BJ (cell line): ENCODE measurements around the gene EXOSC5. TPM values are rescaled to one million over a fixed set of nuclear protein-coding genes. Genes with fewer than 3 reads are reported as not detected.
A peak's percentile ranks its signal among the peaks of the same experiment; 100 is the strongest.

Experiments used
- CTCF ChIA-PET: fragments of 350-600 bp; formaldehyde crosslinking; extraction: SDS; loops from one replicate; lab custom pipeline; 2021; ENCODE audit warnings: antibody characterized with exemption, inconsistent platforms; lab: Yijun Ruan, JAX
- POLR2A ChIA-PET: fragments of 300-600 bp; sonication (Branson Sonifier 250); formaldehyde crosslinking; extraction: SDS; loops from one replicate; lab custom pipeline; 2021; ENCODE audit warnings: antibody characterized with exemption; lab: Charles Lee
- DNase-seq: peaks from one replicate; pipeline ENCODE4 v3.0.0-alpha.2; 2011; ENCODE audit warnings: low read depth
- H3K27me3 ChIP-seq: 2 replicates; pipeline ENCODE4 v1.6.0; 2011; ENCODE audit warnings: low read length; ENCODE audit not compliant: control insufficient read depth, insufficient read depth
- H3K36me3 ChIP-seq: 2 replicates; pipeline ENCODE4 v1.5.1; 2011; ENCODE audit warnings: low read length; ENCODE audit not compliant: control insufficient read depth, insufficient read depth
- H3K4me3 ChIP-seq: 2 replicates; pipeline ENCODE4 v1.5.1; 2011; ENCODE audit warnings: low read depth, mild to moderate bottlenecking, control low read depth, low read length
- polyA plus RNA-seq: library from polyadenylated mRNA; depleted of rRNA; stranded (reverse); fragments of >200 nt; gene quantifications from 2 replicates; pipeline ENCODE4 v1.2.3, GENCODE V29; 2011
- TF ChIP-seq, protein P1 (sequence below): IDR thresholded peaks from 2 replicates; pipeline ENCODE4 v1.5.1; 2011; ENCODE audit warnings: low read depth, mild to moderate bottlenecking, control low read depth, inconsistent platforms, low read length, moderate library complexity; ENCODE audit not compliant: insufficient read depth

Gene EXOSC5
- polyA plus RNA-seq, 1 experiment: 24.7 TPM

DNA sequence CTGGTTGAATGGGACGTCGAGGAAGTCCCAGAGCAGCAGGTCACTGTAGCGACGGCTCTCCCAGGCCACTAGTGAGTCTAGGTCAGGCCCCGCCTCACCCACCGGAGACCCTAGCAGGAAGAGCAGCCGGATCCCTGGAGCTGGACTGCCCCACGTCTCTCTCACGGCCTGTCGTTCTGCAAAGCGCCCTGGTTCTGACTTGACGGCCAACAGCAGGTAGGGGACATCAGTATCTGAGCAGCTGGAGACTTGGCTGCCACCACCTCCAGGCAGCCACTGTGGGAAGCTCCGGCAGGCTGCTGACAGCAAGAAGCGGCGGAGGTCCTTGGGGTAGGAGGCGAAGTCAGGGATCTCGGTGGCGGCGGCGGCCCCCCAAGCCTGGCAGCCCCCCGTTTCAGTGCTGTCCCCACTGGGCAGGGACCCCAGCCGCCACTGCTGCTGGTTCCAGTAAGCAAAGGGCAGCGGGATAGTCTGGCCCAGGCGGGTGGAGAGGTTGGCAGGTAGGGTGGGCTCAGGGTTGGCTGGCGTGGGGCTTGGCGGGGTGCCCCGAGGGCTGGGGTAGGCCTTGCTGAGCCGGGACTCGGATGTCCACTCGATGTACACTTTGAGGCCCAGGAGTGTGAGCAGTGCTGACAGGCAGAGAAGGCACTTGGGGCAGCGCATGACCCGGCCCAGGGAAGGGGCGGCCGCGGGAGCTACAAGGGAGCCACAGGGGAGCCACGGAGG, 29.1 kb upstream of the EXOSC5 start:
- no peaks in the 10 kb centered on the region for H3K27me3 ChIP-seq
- peak overlapping the region; percentile 52 for H3K4me3 ChIP-seq
- TF ChIP-seq, protein P1, sequence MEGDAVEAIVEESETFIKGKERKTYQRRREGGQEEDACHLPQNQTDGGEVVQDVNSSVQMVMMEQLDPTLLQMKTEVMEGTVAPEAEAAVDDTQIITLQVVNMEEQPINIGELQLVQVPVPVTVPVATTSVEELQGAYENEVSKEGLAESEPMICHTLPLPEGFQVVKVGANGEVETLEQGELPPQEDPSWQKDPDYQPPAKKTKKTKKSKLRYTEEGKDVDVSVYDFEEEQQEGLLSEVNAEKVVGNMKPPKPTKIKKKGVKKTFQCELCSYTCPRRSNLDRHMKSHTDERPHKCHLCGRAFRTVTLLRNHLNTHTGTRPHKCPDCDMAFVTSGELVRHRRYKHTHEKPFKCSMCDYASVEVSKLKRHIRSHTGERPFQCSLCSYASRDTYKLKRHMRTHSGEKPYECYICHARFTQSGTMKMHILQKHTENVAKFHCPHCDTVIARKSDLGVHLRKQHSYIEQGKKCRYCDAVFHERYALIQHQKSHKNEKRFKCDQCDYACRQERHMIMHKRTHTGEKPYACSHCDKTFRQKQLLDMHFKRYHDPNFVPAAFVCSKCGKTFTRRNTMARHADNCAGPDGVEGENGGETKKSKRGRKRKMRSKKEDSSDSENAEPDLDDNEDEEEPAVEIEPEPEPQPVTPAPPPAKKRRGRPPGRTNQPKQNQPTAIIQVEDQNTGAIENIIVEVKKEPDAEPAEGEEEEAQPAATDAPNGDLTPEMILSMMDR: no peak
- POLR2A ChIA-PET: no interaction called here
- no peak for DNase-seq
- CTCF ChIA-PET: interaction anchor here (0.6 to 2.4 kb wide), 6 partner anchors 8 to 168 kb away, joined by 3 to 10 read pairs (median 6); partner anchors contain the start of gene DMAC2
- H3K36me3 ChIP-seq: peaks cover 21% of the 10 kb centered on the region

DNA sequence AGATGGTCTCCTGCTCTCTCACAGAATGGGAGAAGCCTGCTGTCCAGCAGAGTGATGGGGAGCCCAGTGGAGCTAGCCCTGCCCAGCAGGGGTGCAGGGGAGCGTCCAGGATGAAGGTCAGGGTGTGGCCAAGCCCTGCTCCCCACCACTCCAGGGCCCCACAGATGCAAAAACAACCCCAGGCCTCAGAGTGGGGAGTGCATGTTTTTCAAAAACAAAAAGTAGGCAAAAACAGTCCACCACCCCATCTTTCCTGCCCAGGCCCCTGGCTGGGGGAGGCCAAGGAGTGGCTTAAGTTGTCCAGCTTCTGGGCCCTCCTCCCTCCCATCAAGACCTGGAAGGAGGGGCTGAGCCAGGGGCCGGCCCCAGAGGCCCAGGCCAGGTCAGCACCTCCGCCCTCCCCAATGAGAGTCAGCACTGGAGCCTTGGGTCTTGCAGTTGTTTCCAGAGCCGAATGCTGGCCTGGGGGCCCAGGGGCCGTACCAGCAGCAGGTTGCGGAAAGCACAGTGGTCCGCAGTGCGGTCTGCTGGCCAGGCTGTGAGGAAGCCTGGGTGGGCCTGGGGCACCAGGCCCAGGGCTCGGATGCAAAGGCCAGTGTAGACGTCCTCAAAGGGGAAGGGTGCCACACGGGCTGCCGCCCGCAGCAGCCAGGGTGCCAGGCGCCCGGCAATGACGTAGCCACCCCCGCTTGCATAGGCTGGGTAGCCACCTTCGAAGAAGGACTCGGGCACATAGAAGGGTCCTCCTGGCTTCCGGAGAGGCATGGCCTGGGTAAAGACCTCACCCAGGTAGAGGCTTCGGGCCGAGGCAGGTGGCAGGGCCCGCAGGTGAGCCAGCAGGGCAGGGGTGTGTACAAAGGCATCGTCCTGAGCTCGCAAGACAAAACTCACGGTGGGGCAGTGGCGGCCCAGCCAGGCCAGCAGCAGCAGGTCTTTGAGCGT, 28.3 kb upstream of the EXOSC5 start:
- TF ChIP-seq, protein P1: no peak
- Histone ChIP-seq H3K36me3 (peaks cover 22% of the 10 kb centered on the region), H3K27me3 (no peaks in the 10 kb centered on the region), H3K4me3 (no peak overlapping the region)
- DNase-seq: no peak
- CTCF ChIA-PET: interaction anchor here (0.6 to 0.7 kb wide), 2 partner anchors 17 to 18 kb away, joined by 3 read pairs; no protein-coding TSS in a partner anchor
- POLR2A ChIA-PET: no interaction called here

DNA sequence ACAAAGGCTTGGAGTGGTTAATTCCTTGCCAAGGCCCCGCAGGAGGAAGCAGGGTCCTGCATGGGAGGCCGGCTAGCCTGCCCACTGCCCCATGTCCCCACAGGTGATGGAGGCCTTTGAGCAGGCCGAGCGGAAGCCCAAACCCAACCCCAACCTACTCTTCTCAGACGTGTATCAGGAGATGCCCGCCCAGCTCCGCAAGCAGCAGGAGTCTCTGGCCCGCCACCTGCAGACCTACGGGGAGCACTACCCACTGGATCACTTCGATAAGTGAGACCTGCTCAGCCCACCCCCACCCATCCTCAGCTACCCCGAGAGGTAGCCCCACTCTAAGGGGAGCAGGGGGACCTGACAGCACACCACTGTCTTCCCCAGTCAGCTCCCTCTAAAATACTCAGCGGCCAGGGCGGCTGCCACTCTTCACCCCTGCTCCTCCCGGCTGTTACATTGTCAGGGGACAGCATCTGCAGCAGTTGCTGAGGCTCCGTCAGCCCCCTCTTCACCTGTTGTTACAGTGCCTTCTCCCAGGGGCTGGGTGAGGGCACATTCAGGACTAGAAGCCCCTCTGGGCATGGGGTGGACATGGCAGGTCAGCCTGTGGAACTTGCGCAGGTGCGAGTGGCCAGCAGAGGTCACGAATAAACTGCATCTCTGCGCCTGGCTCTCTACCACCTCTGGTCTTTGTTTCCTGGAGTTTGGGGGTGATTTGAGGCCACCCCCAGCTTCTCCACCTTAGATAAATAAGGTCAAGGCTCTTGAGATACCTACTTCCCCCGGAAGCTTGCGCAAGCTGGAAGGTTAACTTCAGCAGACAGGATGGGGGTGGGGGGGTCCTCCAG, 27.4 kb upstream of the EXOSC5 start:
- Histone ChIP-seq H3K36me3 (peaks cover 24% of the 10 kb centered on the region), H3K4me3 (no peak overlapping the region), H3K27me3 (no peaks in the 10 kb centered on the region)
- TF ChIP-seq, protein P1: no peak
- CTCF ChIA-PET: interaction anchor here (0.7 kb wide), 1 partner anchor 17 kb away, joined by 3 read pairs; no protein-coding TSS in a partner anchor
- POLR2A ChIA-PET: no interaction called here
- DNase-seq: no peak

DNA sequence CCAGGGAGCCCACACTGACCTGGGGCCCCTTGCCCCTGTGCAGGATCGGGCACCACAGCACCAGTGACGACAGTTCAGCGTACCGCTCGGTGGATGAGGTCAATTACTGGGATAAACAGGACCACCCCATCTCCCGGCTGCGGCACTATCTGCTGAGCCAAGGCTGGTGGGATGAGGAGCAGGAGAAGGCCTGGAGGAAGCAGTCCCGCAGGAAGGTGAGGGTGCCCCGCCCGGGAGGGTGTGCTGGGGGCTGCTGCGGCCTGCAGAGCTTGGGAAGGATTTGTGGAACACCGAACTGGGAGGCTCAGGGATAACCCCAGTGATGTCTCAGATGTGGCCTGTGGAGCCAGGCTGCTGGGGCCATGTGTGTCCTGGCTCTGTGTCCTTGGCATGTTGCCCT, 25.8 kb upstream of the EXOSC5 start:
- DNase-seq: no peak
- Histone ChIP-seq H3K36me3 (peaks cover 32% of the 10 kb centered on the region), H3K4me3 (no peak overlapping the region), H3K27me3 (no peaks in the 10 kb centered on the region)
- POLR2A ChIA-PET: no interaction called here
- TF ChIP-seq, protein P1: no peak
- CTCF ChIA-PET: no interaction called here
